ENCODE results near the gene CYBC1.

Gene CYBC1

DNA sequence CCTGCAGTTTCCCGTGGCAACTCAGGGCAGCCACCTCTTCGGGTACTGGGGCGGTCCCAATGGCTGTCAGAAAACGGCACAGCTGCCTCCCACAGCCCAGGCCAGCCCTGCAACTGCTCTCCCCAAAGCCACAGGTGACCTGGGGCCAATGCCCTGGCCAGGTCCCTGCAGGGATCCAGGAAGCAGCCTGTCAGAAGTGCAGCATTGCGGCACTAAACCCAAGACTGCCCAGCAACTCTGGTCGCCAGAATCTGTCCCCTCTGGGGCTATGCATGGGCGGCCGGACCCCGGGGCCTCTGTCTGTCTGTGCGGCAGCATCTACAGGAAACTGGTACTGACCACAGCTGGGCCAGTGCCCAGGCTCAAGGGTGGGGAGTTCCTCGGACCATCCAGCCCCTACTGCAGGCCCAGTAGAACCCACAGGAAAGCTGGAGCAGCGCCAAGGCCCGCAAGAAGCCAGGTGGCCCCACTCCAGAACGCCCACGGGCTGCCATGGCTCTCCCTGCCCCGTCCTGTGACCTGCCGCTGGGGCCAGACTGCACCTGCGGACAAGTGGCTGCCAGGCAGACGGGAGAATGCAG is 5.5 kb downstream of the CYBC1 start:
- no peaks in the 10 kb centered on the region for H3K27me3 Mint-ChIP-seq
- H3K4me3 Mint-ChIP-seq = no peak overlapping the region
- ATAC-seq = no peak
- no peak overlapping the region for H3K27ac Mint-ChIP-seq
- H3K36me3 Mint-ChIP-seq = peaks cover 35% of the 10 kb centered on the region
- H3K4me1 Mint-ChIP-seq = peaks cover 66% of the 10 kb centered on the region
- no peaks in the 10 kb centered on the region for H3K9me3 Mint-ChIP-seq

DNA sequence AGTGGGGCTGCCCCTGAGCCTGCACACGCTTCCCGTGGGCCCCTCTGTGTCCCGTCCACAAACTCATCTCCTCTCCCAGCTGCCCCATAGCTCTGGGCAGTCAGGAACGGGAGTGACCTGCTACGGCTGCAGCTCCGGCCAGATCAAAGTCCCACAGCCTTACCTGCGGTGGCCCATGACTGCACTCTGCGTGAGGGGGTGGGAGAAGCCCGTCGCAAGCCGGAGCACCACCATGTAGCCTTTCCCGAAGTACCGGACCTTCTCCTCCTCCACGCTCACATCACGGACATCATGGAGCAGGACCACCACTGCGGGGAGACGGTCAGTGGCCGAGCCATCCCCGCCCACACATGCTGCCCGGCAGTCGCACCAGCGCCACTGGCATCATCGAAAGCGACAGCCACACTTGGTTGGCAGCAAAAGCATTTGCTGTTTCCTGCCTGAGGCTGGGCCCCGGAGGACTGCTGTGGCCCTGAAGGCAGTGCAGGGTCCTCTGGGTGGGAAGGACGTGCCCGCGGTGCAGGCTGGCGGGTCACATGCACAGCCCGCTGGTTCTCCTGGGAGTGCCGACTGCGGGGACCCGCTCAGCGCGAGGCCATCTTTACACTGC is 6.2 kb downstream of the CYBC1 start:
- no peak for ATAC-seq
- peak overlapping the region; percentile 49 for H3K27ac Mint-ChIP-seq
- peaks cover 63% of the 10 kb centered on the region for H3K4me1 Mint-ChIP-seq
- H3K36me3 Mint-ChIP-seq = peaks cover 35% of the 10 kb centered on the region
- no peaks in the 10 kb centered on the region for H3K27me3 Mint-ChIP-seq
- no peak overlapping the region for H3K4me3 Mint-ChIP-seq
- H3K9me3 Mint-ChIP-seq = no peaks in the 10 kb centered on the region

DNA sequence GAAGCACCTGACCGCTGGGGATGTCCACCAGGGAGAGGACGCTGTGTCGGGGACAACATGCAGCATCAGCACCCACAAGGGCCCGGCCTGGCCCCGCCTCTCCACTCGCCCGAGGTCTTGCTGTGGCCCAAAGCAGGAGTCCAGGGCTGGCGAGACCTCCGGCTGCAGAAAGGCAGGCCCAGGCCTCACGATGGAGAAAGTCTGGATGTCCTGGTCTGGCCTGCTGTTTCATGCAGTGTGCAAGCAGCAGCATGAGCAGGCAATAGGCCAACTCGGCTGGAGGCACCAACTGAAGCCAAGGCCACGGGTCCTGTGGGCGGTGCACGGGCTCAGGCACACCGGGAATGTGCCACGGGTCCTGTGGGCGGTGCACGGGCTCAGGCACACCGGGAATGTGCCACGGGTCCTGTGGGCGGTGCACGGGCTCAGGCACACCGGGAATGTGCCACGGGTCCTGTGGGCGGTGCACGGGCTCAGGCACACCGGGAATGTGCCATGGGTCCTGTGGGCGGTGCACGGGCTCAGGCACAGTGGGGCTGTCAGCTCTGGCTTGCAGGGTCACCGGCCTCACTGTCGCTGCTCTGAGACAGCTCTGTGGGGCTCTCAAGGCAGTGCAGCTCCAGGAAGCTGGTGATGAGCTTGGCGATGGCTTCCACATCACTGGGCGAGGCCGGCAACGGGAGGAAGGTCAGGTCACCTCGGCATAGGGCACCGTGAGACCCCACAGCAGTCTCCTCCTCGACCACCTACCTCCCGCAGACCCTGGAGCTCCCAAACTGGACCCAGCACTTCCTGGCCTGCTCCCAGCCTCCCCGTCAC is 6.9 kb downstream of the CYBC1 start:
- peaks cover 64% of the 10 kb centered on the region for H3K4me1 Mint-ChIP-seq
- H3K4me3 Mint-ChIP-seq = no peak overlapping the region
- peaks cover 35% of the 10 kb centered on the region for H3K36me3 Mint-ChIP-seq
- H3K9me3 Mint-ChIP-seq = no peaks in the 10 kb centered on the region
- H3K27ac Mint-ChIP-seq = peak overlapping the region; percentile 49
- ATAC-seq = no peak
- H3K27me3 Mint-ChIP-seq = no peaks in the 10 kb centered on the region

DNA sequence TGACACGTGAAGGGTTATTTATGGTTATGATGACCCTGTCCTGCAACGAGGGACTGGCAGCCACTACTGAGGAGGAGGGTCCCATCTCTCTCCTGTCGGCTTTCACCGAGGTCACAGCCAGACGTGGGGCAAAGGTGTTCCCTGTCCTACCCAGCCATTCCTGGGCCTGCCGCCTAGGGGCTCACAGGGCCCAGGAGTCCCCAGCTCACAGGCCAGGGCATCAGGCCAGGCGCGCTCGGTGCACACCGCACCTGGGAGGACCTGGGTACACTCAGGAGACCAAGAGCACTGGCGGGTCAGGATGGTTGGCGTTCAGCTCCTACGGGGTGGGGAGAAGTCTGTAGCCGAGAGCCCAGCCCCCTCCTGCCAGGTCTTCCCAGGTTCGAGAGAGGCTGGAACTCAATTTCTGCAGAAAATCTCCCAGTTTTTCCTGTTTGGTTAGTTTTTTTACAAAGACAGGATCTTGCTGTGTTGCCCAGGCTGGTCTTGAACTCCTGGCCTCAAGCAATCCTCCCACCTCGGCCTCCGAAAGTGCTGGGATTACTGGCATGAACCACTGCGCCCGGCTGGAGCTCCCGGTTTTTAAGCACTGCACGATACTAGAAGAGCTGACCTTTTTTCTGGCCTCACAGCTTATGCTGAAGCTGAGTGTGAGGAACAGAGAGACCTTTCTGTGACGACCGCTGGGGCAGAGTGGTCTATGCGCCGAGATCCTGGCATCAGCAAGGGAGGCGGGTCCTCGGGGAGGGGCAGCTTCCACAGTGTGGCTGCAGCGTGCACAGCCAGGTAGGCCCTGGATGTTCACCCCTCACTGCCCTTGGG is 7.7 kb downstream of the CYBC1 start:
- peaks cover 62% of the 10 kb centered on the region for H3K4me1 Mint-ChIP-seq
- H3K9me3 Mint-ChIP-seq = no peaks in the 10 kb centered on the region
- H3K36me3 Mint-ChIP-seq = peaks cover 33% of the 10 kb centered on the region
- peak overlapping the region; percentile 10 for H3K27ac Mint-ChIP-seq
- no peak for ATAC-seq
- H3K4me3 Mint-ChIP-seq = no peak overlapping the region
- no peaks in the 10 kb centered on the region for H3K27me3 Mint-ChIP-seq

DNA sequence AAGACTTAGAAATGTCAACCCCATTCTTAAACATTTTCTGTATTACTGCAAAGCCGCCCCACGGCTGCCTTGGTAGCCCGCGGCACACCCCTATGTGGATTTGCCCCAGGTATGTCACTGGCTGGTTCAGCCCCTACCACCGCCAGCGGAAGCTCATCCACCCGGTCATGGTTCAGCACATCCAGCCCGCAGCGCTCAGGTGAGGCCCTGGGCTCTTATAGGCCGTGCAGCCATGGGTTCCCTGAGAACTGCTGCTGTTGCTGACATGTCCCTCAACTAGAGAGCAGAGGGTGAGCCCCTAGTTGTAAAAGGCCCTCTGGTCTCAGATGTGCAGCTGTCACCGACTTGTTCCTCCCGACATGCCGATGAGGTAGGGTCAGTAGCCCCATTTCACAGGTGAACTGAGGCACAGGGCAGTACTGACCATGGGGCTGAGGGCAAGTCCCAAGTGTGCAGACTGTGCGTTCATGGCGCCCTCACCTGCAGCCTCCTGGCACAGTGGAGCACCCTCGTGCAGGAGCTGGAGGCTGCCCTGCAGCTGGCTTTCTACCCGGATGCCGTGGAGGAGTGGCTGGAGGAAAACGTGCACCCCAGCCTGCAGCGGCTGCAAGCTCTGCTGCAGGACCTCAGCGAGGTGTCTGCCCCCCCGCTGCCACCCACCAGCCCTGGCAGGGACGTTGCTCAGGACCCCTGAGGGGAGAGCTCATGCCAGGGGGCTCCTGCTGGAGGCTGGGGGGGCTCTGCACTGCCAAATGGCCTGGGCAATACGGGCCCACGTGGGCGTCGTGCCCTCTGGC is 8.7 kb downstream of the CYBC1 start:
- Mint-ChIP-seq H3K27ac (peak overlapping the region; percentile 72), H3K27me3 (no peaks in the 10 kb centered on the region), H3K36me3 (peaks cover 26% of the 10 kb centered on the region), H3K9me3 (no peaks in the 10 kb centered on the region), H3K4me1 (peaks cover 56% of the 10 kb centered on the region), H3K4me3 (peak overlapping the region; percentile 52)
- peak; percentile 71 for ATAC-seq

DNA sequence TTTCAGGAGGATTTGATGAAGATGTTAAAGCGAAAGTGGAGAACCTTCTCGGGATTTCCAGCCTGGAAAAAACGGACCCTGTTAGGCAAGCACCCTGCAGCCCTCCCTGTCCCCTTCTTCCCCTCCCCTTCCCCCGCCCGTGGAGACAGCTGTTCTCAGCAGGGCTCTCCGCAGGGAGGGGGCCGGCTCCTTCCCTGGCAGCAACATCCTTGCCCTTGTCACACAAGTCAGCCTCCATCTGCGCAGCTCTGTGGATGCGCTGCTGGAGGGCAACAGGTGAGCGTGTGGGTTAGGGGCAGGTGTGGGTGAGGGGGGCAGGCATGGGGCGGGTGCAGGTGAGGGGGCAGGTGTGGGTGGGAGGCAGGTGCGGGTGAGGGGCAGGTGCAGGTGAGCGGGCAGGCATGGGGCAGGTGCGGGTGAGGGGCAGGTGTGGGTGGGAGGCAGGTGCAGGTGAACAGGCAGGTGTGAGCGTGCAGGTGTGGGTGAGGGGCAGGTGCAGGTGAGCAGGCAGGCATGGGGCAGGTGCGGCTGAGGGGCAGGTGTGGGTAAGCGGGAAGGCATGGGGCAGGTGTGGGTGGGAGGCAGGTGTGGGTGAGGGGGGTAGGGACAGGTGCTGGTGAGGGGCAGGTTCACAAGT is 9.4 kb downstream of the CYBC1 start:
- peak; percentile 17 for ATAC-seq
- peaks cover 18% of the 10 kb centered on the region for H3K36me3 Mint-ChIP-seq

DNA sequence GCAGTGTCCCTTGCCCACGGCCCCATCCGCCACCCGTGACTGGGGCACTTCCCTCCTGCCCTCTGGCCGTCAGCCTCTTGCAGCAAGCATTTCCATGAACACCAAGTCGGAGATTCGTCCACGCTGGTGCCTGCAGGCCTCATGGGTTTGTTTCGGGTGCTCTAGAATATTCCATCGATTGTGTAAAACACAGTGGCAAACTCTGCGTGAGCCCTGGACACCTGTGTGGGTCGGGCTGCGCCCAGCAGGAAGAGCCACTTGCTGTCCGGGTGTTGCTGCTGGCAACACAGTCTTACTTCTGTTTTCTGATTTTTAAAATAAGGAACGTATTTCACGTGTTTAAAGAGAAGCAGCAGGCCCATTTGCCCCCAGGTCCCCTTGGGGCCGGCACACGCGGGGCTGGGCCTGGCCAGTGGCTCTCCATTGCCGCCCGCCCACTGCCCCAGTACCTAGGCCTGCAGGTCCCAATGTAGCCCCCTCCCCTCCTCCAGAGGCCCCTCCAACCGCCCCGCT is 10.0 kb downstream of the CYBC1 start:
- Mint-ChIP-seq H3K27me3 (no peaks in the 10 kb centered on the region), H3K36me3 (peaks cover 13% of the 10 kb centered on the region), H3K4me1 (peaks cover 45% of the 10 kb centered on the region), H3K4me3 (peak overlapping the region; percentile 61), H3K27ac (peak overlapping the region; percentile 72), H3K9me3 (no peaks in the 10 kb centered on the region)
- peak; percentile 60 for ATAC-seq

More for the DNA sequence above, 9.4 kb downstream of the CYBC1 start:
- Mint-ChIP-seq H3K9me3 (no peaks in the 10 kb centered on the region), H3K27me3 (no peaks in the 10 kb centered on the region), H3K27ac (peak overlapping the region; percentile 72), H3K4me1 (peaks cover 49% of the 10 kb centered on the region), H3K4me3 (peak overlapping the region; percentile 61)

DNA sequence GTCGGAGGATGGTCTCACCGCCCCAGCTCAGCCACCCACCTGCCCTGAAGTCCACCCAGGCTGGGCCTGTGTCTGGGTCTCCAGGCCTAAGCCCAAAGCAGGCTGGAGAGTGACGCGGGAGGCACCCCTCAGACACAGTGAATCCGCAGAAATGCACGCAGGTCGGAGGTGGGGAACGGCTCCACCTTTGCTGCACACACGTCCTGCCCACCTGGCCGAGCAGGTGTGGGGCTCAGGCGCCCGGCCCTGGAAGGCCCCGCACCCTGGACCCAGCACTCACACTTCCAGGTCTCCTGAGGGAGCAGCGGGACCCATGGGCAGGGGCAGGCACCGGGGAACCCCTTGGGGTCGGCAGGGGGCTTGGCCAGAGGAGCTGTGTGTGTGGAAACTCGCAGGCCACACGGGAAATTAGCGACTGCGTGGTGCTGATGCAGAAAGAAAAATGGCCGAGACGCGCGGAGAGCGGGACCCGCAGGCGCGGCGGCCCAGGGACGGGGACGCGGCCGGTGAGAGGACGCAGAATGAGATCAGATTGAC is 10.7 kb downstream of the CYBC1 start:
- Mint-ChIP-seq H3K9me3 (no peaks in the 10 kb centered on the region), H3K4me1 (peaks cover 51% of the 10 kb centered on the region), H3K4me3 (no peak overlapping the region), H3K27ac (peak overlapping the region; percentile 72), H3K27me3 (no peaks in the 10 kb centered on the region), H3K36me3 (peaks cover 13% of the 10 kb centered on the region)
- ATAC-seq = no peak

DNA sequence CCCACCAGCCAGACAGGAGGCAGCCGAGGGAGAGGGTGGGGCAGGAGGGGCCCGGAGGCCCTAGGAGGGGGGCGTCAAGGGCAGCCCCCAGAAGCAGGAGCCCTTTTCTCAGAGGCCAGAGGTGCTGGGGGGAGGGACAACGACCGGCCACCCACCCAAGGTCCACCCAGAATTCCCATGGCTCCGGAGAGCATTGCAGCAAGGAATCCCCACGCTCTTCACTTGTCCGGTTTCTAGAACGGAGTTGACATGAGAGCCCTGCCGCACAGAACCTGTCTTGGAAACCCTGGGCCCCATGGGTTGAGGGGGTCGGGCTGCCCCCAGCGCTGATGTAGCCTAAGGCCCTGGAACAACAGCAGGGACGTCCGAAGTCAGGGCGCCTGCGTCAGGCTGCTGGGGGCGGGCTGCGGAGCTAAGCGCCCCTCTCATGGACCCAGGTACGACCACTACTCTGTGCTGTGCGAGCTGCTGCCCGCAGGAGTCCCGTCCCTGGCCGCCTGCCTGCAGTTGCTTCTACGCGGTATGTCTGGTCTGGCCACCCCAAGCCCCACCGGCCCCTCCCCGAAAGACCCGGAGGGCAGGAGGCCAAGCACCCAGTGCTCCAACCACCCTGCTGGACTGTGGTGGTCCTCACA is 11.2 kb downstream of the CYBC1 start:
- H3K27ac Mint-ChIP-seq = no peak overlapping the region
- H3K9me3 Mint-ChIP-seq = no peaks in the 10 kb centered on the region
- H3K4me3 Mint-ChIP-seq = no peak overlapping the region
- no peaks in the 10 kb centered on the region for H3K27me3 Mint-ChIP-seq
- peaks cover 13% of the 10 kb centered on the region for H3K36me3 Mint-ChIP-seq
- no peak for ATAC-seq
- H3K4me1 Mint-ChIP-seq = peaks cover 57% of the 10 kb centered on the region

DNA sequence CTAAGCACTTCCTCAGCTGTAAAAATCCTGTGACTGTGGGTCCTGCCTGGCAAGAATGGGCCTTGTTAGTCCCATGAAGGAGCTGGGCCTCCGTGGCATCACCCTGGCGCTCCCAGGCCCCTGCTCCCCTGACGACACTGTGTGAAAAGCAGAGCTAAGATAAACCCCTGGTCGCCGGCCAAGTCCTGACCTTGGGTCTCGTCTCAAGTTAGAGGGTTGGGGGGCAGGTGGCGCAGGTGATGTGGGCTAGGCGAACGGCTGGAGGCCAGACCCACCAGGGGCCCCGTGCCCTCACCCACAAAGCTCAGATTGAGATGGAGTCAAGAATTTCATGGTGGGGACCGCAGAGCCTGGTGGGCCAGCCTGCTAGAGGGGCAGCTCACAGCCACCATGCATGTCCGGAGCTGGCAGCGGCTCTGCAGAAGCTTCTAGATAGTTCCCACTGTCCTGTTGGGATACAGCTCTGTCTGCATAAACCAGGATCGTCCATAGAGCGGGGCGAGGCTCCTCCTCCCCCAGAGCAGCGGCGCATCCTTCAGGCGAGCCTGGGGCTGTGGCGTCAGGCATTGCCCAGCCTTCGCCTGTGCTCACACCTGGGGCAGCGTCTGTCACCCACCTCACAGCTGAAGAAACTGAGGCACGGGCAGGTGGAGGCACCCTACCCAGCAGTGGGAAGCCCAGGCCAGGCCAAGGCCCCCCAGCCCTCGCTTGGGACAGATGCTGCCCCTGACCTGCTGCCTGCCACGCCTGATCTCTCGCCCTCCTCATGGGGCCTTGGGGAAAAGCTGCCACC is 12.0 kb downstream of the CYBC1 start:
- H3K4me3 Mint-ChIP-seq = no peak overlapping the region
- no peaks in the 10 kb centered on the region for H3K27me3 Mint-ChIP-seq
- ATAC-seq = no peak
- H3K4me1 Mint-ChIP-seq = peaks cover 64% of the 10 kb centered on the region
- H3K9me3 Mint-ChIP-seq = no peaks in the 10 kb centered on the region
- peak overlapping the region; percentile 10 for H3K27ac Mint-ChIP-seq
- peaks cover 18% of the 10 kb centered on the region for H3K36me3 Mint-ChIP-seq

DNA sequence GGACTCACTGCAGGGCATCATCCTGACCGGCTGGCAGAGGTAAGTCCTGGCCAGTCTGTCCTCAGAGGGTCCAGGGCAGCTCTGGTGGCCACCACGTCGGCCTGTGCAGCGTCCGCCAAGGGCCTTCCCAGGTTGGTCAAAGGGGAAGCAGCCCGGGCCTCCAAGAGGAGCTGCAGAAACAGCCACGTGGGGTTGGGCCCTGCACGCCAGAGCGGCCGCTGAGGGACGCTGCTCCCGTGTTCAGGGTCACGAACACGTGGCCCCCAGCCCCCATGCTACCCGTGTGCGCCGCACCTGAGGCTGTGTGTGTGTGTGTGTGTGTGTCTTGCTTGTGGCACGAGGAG is 13.3 kb downstream of the CYBC1 start:
- Mint-ChIP-seq H3K36me3 (peaks cover 7% of the 10 kb centered on the region), H3K4me3 (no peak overlapping the region), H3K27me3 (no peaks in the 10 kb centered on the region), H3K27ac (peak overlapping the region; percentile 10), H3K4me1 (peaks cover 52% of the 10 kb centered on the region), H3K9me3 (no peaks in the 10 kb centered on the region)
- no peak for ATAC-seq

DNA sequence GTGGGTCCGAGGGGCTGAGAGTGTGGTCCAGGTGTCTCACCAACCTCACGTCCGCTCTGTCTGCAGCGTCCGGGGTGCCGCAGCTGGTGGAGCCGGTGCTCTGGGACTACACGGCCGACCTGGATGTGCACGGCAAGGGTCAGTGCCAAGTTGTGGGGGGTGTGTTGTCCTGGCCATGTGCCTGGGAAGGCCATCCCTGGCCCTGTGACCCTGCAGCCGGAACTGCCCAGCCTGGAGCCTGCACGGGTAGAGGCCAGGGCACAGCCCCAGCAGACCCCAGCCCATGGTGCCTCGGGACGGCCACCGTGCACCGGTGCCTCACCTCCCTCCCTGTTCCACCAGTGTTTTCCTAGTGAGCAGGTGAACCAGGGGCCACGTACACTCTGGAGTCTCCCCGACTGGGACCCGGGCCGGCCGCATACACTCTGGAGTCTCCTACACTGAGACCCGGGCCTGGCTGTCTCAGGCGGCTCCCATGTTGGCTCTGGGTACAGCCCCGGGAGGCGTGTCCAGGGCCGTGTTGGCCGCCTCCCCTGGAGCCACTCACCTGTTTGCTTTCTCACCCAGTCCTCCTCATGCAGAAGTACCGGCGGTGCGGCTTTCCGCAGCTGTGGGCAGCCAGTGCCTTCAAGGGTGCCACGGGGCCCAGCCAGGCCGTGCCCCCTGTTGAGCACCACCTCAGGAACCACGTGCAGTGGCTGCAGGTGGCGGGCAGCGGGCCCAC is 13.8 kb downstream of the CYBC1 start:
- Mint-ChIP-seq H3K27ac (no peak overlapping the region), H3K4me1 (peaks cover 47% of the 10 kb centered on the region), H3K4me3 (no peak overlapping the region), H3K9me3 (no peaks in the 10 kb centered on the region), H3K27me3 (no peaks in the 10 kb centered on the region), H3K36me3 (peaks cover 5% of the 10 kb centered on the region)
- no peak for ATAC-seq
